Measurements from ENCODE around the gene E2F4. TPM values are rescaled to one million over a fixed set of nuclear protein-coding genes. Genes with fewer than 3 reads are reported as not detected.

E2F4 gene
- total and polyA plus RNA-seq, 9 of the 15 experiments (the other 6 are each of a cell fraction or from before 2014, with no cell fraction given) = 9.7 to 139 (median 106) TPM

DNA sequence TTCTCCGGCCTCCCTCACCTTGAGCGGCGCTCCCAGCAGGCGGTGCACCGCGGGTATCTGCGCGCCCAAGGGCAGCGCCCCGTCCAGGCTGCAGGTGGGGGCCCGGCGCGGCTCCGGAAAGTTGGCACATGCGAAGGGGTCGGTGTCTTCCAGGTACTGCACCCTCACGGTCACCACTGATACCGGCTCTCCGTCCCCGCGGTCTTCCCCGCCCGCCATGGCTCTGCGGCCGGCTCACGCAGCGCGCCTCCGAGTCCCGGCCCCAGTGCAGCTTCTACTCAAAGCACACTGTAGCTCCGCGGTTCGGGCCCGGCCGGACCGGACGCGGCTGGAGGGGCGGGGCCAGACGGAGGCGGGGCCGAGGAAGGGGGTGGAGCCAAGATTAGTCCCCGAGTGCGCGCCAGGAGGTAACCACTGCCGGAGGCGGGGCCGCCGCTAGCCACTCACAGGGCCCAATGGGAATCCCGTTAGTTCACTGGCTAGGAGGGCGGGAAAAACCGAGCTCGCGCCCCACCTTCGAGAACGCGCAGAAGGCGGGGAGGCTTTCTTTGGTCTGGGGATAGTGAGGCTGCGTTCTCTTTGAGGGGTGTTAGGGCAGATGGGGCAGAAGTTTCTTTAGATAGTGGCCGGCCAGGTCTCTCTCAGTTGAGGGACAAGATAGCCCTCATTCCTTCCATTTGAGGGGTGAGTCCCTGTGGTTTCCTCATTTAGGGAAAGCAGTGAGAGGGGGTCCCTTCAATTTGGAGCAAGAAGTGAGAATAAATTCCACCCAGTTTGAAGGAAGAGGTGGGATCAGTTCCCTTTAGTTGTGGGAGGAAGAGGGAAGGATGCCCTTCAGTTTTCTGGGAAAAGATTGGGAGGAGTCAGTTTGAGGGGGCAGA is 55.5 kb downstream of the E2F4 start, which contains the start of gene FHOD1 (continued):
- TF ChIP-seq IRF2 (CRISPR knock-in tag; IDR thresholded peaks at IDR 0.05) (no peak), ZNF408 (CRISPR knock-in tag; IDR thresholded peaks at IDR 0.05; ENCODE audit: low read depth) (no peak), ELF4 (CRISPR knock-in tag; IDR thresholded peaks at IDR 0.05) (no peak), TFAM (CRISPR knock-in tag; conservative IDR thresholded peaks at IDR 0.05) (no peak), SP1 (CRISPR knock-in tag; IDR thresholded peaks at IDR 0.05) (peak; percentile 84), SMARCC2 (IDR thresholded peaks at IDR 0.05; ENCODE audit: low read depth) (no peak), TOE1 (IDR thresholded peaks at IDR 0.05; ENCODE audit: borderline replicate concordance) (no peak), TOE1 (CRISPR knock-in tag; IDR thresholded peaks at IDR 0.05; ENCODE audit: borderline replicate concordance, low read depth) (no peak), L3MBTL2 (IDR thresholded peaks at IDR 0.05) (peak; percentile 96), RAD21 (CRISPR knock-in tag; conservative IDR thresholded peaks at IDR 0.05 in 1 of 2, IDR thresholded peaks at IDR 0.05 in 1 of 2) (no peak), BMI1 (IDR thresholded peaks at IDR 0.05; ENCODE audit: low read length) (no peak), ASH1L (IDR thresholded peaks at IDR 0.05; ENCODE audit: borderline replicate concordance, low read depth, partially characterized antibody) (no peak), ZNF324 (CRISPR knock-in tag; IDR thresholded peaks at IDR 0.05) (no peak), NFATC3 (IDR thresholded peaks at IDR 0.05) (no peak), JUNB (CRISPR knock-in tag; conservative IDR thresholded peaks at IDR 0.05) (no peak), ETS2 (tag; IDR thresholded peaks at IDR 0.05; ENCODE audit: borderline replicate concordance, poor library complexity, severe bottlenecking) (no peak), ZNF695 (CRISPR knock-in tag; IDR thresholded peaks at IDR 0.05) (no peak), RB1 (IDR thresholded peaks at IDR 0.05; ENCODE audit: low read depth) (peak; percentile 88; the same call in 1 of the 2 replicates), ZNF395 (CRISPR knock-in tag; IDR thresholded peaks at IDR 0.05) (no peak), ETV6 (IDR thresholded peaks at IDR 0.05; ENCODE audit: borderline replicate concordance in 1 of 2, low read depth in 2 of 2, low read length in 1 of 2) (peak in 1 of 2 experiments; percentile 19; a peak in 1 of 4 replicates), ETV6 (CRISPR knock-in tag; IDR thresholded peaks at IDR 0.05; ENCODE audit: borderline replicate concordance) (no peak), PKNOX1 (IDR thresholded peaks at IDR 0.05) (no peak), CXXC5 (CRISPR knock-in tag; IDR thresholded peaks at IDR 0.05) (peak; percentile 69), NR2C1 (IDR thresholded peaks at IDR 0.05) (no peak), NR2C1 (tag; IDR thresholded peaks at IDR 0.05) (no peak)
